Measurements from ENCODE around the gene DCBLD1.

DNA sequence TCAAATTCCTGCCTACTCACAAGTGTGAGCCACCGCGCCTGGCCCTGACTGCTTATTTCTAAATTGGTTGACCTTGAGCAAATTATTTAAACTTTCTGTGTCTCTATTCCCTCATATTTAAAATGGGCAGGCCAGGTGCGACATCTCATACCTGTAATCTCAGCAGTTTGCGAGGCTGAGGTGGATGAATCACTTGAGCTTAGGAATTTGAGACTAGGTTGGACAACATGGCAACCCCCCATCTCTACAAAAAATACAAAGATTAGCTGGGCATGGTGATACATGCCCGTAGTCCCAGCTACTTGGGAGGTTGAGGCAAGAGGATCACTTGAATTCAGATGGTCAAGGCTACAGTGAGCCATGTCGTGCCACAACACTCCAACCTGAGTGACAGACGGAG is 26.5 kb downstream of the DCBLD1 start:
- TF ChIP-seq, protein P1, sequence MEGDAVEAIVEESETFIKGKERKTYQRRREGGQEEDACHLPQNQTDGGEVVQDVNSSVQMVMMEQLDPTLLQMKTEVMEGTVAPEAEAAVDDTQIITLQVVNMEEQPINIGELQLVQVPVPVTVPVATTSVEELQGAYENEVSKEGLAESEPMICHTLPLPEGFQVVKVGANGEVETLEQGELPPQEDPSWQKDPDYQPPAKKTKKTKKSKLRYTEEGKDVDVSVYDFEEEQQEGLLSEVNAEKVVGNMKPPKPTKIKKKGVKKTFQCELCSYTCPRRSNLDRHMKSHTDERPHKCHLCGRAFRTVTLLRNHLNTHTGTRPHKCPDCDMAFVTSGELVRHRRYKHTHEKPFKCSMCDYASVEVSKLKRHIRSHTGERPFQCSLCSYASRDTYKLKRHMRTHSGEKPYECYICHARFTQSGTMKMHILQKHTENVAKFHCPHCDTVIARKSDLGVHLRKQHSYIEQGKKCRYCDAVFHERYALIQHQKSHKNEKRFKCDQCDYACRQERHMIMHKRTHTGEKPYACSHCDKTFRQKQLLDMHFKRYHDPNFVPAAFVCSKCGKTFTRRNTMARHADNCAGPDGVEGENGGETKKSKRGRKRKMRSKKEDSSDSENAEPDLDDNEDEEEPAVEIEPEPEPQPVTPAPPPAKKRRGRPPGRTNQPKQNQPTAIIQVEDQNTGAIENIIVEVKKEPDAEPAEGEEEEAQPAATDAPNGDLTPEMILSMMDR (IDR thresholded peaks at IDR 0.05; ENCODE audit: low read length) = no peak
- no peak for TF ChIP-seq EZH2 (IDR thresholded peaks at IDR 0.05; ENCODE audit: borderline replicate concordance, low read length)

Data from OCI-LY1 (cell line).